Left lung (tissue), 10 donors: ENCODE data around the gene CAMK2D. TPM values are rescaled to one million over a fixed set of nuclear protein-coding genes. Genes with fewer than 3 reads are reported as not detected.
A peak's percentile ranks its signal among the peaks of the same experiment; 100 is the strongest.

Experiments
- ATAC-seq: fragments of 200-7000 bp; cut with Tn5 transposase; one replicate; pipeline ENCODE4 v1.9.1; 2020; ENCODE audit warnings: moderate library complexity
- DNase-seq, 4 donors: peaks; one replicate each; pipeline ENCODE4 v3.0.0-alpha.2; 2013 to 2020
- H3K27ac ChIP-seq, 2 donors: fragments of 200-600 bp; sonication (generic) in 1 of 2; one replicate each; pipeline versions ENCODE4 v1.5.0 to v1.8.0; 2020 to 2021
- H3K27me3 ChIP-seq, 2 donors: fragments of 200-600 bp; sonication (generic) in 1 of 2; one replicate each; pipeline versions ENCODE4 v1.5.0 to v1.8.0; 2020 to 2021
- H3K36me3 ChIP-seq, 2 donors: fragments of 200-600 bp; sonication (generic) in 1 of 2; one replicate each; pipeline versions ENCODE4 v1.5.0 to v1.8.0; 2020 to 2021
- H3K4me1 ChIP-seq, 2 donors: fragments of 200-600 bp; one replicate each; pipeline ENCODE4 v1.8.0; 2021
- H3K4me3 ChIP-seq, 2 donors: fragments of 200-600 bp; sonication (generic) in 1 of 2; one replicate each; pipeline versions ENCODE4 v1.5.0 to v1.8.0; 2020 to 2021; ENCODE audit warnings: mild to moderate bottlenecking in 1 of 2
- H3K9me3 ChIP-seq, 2 donors: fragments of 200-600 bp; sonication (generic) in 1 of 2; one replicate each; pipeline versions ENCODE4 v1.5.0 to v1.8.0; 2020 to 2021
- CTCF ChIP-seq, 2 donors: fragments of 200-600 bp; sonication (generic) in 1 of 2; IDR thresholded peaks; one replicate each; pipeline versions ENCODE4 v1.5.0 to v1.8.0; 2021; ENCODE audit warnings: antibody characterized with exemption in 2 of 2
- intact Hi-C, 2 donors: fragments of 100-400 bp; cut with DNase I; formaldehyde crosslinking; loops; one replicate each; pipeline versions ENCODE4 v1.11.2 to v1.14.2; 2022
- polyA plus RNA-seq, 6 donors: library from polyadenylated mRNA; unstranded; fragments of 120-200 nt; gene quantifications; one replicate each; pipeline ENCODE4 v1.2.1, GENCODE V29; 2013; ENCODE audit not compliant: insufficient read length in 6 of 6
- total RNA-seq, 2 donors: library from RNA; stranded (reverse); fragmentation: NEBNext Ultra II Directional; extraction: Animal tissue kit (Norgen Biotek cat#: 25700); gene quantifications; one replicate each; pipeline ENCODE4 v1.2.1, GENCODE V29; 2021
- donor health status: DM: no; HTN: yes; CAD: no.
- donor health status: DM: no; HTN: no; CAD: no.

The CAMK2D gene
- total and polyA plus RNA-seq, 8 donors, result 50.3 to 93.2 (median 68.4) TPM

GRCh38 chr4:113776016-113776415, 14.5 kb upstream of the CAMK2D start:
- ATAC-seq (no peak), DNase-seq (no peak)

GRCh38 chr4:113773756-113774155, 12.2 kb upstream of the CAMK2D start:
- H3K27ac ChIP-seq, result no peak overlapping the region
- ATAC-seq, result no peak
- intact Hi-C loops, result no loop called here

More at GRCh38 chr4:113776016-113776415, 14.5 kb upstream of the CAMK2D start:
- peaks cover 0 to 3% of the 10 kb centered on the region in 2 donors for H3K9me3 ChIP-seq
- H3K36me3 ChIP-seq, result no peaks in the 10 kb centered on the region
- no peak for TF ChIP-seq CTCF (IDR thresholded peaks at IDR 0.05)
- intact Hi-C loops, result no loop called here
- H3K4me3 ChIP-seq, result no peak overlapping the region
- H3K27me3 ChIP-seq, result no peaks in the 10 kb centered on the region
- no peaks in the 10 kb centered on the region for H3K4me1 ChIP-seq
- H3K27ac ChIP-seq, result no peak overlapping the region

GRCh38 chr4:113773014-113773413, 11.5 kb upstream of the CAMK2D start:
- DNase-seq, result no peak
- Histone ChIP-seq H3K4me3 (no peak overlapping the region), H3K9me3 (peaks cover 0 to 3% of the 10 kb centered on the region in 2 donors), H3K27me3 (no peaks in the 10 kb centered on the region), H3K36me3 (no peaks in the 10 kb centered on the region), H3K27ac (no peak overlapping the region), H3K4me1 (no peaks in the 10 kb centered on the region)
- intact Hi-C loops, result no loop called here
- TF ChIP-seq CTCF (IDR thresholded peaks at IDR 0.05), result no peak
- no peak for ATAC-seq

More at GRCh38 chr4:113773756-113774155, 12.2 kb upstream of the CAMK2D start:
- no peak for DNase-seq
- no peaks in the 10 kb centered on the region for H3K27me3 ChIP-seq
- H3K4me1 ChIP-seq, result no peaks in the 10 kb centered on the region
- no peaks in the 10 kb centered on the region for H3K36me3 ChIP-seq
- no peak overlapping the region for H3K4me3 ChIP-seq
- peaks cover 0 to 3% of the 10 kb centered on the region in 2 donors for H3K9me3 ChIP-seq
- TF ChIP-seq CTCF (IDR thresholded peaks at IDR 0.05), result no peak

- DNase-seq (peak in 1 of 4 donors; percentile 73), ATAC-seq (no peak)
- Histone ChIP-seq H3K27me3 (no peaks in the 10 kb centered on the region), H3K27ac (no peak overlapping the region), H3K36me3 (no peaks in the 10 kb centered on the region), H3K4me1 (no peaks in the 10 kb centered on the region), H3K9me3 (peaks cover 0 to 3% of the 10 kb centered on the region in 2 donors), H3K4me3 (no peak overlapping the region)
- TF ChIP-seq CTCF (IDR thresholded peaks at IDR 0.05), result no peak
- intact Hi-C loops, result no loop called here
These were observed 10.8 kb upstream of the CAMK2D start for GRCh38 chr4:113772319-113772718.

GRCh38 chr4:113769744-113770143, 8.2 kb upstream of the CAMK2D start:
- intact Hi-C loops, result loop anchor here in 1 of 2 donors (10.0 kb wide), 2 partner anchors 225 to 375 kb away; no protein-coding TSS in a partner anchor
- Histone ChIP-seq H3K36me3 (no peaks in the 10 kb centered on the region), H3K27me3 (no peaks in the 10 kb centered on the region), H3K27ac (no peak overlapping the region), H3K9me3 (peaks cover 0 to 3% of the 10 kb centered on the region in 2 donors), H3K4me1 (no peaks in the 10 kb centered on the region), H3K4me3 (no peak overlapping the region)
- TF ChIP-seq CTCF (IDR thresholded peaks at IDR 0.05), result no peak
- DNase-seq (no peak), ATAC-seq (no peak)
